DMS114 treated with DMSO at 0.1 percent for 48 hours (cell line): ENCODE results near the gene NAT14.
"Not testable (repeated sequence)": the region's sequence is repeated elsewhere in the genome, so short reads cannot be mapped to it uniquely, and the experiment has no call there.

ENCODE experiments used
- DNase-seq: peaks from one replicate; lab custom pipeline; 2025; ENCODE audit not compliant: unreplicated experiment; lab: John Stamatoyannopoulos, UW

The NAT14 gene

GRCh38 chr19:55484593-55485438, at the start of gene NAT14:
Gene NAT14, plus strand, starts transcription at chr19:55485188. Its CDS starts 521 bp downstream, at chr19:55485709.
- peak; percentile 38 for DNase-seq

DNA sequence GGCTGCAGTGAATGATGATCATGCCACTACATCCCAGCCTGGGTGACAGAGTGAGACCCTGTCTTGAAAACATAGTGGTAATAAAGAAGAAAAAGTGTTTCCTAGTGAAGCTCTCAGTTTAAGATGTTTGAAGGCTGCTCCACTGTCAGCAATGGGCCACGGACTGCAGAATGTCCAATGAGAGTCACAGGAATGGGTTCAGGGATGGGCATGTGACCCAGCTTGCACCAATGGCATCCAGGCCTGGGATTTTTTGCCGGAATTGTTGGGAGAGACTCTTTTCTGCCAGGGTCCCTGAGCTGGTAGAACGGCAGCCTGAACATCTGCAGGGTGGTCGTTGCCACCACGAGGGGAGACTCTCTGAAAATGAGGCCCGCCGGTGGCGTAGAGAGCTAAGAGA, 48.1 kb upstream of the NAT14 start:
- no peak for DNase-seq

DNA sequence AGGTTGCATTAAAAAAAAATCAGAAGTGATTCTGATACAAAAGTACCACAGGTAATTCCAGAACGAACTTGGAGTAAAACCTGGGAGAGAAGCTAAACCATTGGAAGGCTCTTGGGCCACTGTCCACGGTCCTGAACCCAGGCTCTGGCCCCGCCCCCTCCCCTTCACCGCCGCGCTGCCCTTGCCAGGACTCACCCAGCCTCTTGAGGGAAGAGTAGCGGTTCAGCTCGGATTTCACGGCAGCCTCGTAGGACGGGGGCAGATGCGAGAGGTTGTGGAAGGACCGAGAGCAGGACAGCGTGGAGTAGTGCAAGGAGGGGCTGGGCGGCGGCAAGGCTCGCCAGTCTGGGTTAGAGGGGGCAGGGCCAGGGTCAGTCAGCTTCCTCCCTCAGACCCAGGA, 47.6 kb upstream of the NAT14 start:
- no peak for DNase-seq

GRCh38 chr19:55439052-55439451, 45.9 kb upstream of the NAT14 start:
- DNase-seq, result no peak

DNA sequence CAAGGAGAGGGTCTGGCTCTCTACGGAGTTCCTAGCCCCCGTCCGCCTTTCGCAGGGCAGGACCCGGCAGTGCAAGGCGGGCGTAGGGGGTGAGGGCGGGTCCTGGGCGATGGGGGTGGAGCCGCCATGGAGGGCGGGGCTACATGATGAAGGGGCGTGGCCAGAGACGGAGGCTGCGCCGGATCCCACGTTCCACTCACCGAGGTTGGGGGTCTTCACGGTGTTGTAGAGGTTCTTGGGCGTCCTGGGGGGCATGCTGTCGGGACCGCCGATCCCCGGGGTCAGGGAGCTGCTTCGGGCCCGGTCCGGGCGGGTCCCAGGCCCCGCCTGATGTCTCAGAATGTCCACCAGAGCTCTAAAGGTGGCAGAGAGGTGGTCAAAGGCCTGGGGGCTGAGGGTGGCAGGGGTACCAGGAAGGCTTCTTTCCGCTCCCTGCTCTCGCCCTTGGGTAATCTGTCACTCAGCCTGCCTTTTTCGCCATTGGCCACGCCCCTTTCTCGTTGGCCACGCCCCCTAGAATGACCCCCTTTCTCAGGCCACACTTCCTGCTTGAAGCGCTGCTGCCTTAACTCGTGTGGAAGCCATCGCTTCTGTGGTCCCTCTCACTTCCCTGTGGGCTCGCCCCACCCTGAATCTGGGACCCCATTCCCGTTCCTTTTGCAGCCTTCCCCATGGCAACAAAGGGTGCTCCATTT, 44.4 kb upstream of the NAT14 start:
- no peak for DNase-seq

DNA sequence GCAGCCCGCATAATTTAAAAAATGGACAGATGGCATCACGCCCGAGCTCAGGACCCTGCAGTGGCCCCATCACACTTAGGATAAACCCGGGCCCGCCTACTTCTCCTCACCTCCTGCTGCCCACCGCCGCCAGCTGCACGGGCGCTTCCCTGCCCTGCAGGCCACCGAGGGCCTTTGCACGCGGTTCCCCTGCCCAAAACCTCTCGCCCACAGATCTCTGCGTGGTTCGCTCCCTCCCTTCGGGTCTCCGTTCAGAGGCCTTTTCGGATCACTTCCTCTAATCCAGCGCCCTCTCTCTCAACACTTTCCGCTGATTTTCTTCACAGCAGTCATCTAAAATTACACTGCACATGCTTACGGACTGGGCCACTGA, 43.7 kb upstream of the NAT14 start:
- no peak for DNase-seq

- no peak for DNase-seq
These were observed 43.2 kb upstream of the NAT14 start for GRCh38 chr19:55441692-55442321.

- DNase-seq, result no peak
These were observed 42.5 kb upstream of the NAT14 start for GRCh38 chr19:55442372-55442961.

- DNase-seq, result no peak
These were observed 41.8 kb upstream of the NAT14 start, which contains the start of gene SHISA7 for GRCh38 chr19:55443045-55443823. Gene SHISA7, minus strand, starts transcription at chr19:55443300. Its CDS starts 437 bp downstream, at chr19:55442863.

DNA sequence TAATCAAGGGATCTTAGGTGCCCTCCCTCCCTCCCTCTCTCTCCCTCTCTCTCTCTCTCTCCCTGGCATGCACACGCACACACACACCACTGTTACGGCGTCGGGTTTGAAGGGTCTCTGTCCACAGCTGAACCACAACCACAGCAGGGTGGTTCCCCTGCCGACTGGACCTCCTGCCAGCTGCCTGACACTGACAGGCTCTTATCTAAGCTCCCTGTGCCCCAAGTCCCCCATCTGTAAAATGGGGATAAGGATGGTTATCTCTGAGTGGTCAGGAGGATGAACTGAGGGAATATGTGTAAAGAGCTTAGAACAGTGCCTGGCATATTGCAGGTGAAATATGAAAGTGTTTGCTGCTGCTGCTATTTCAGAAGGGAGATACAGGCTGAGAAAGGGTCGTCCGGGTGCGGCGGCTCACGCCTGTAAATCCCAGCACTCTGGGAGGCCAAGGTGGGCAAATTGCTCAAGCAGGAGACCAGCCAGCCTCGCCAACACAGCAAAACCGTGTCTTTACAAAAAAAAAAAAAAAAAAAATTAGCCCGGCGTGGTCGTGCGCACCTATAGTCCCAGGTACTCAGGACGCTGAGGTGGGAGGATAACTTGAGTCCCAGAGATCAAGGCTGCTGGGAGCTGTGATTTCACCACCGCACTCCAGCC, 41.0 kb upstream of the NAT14 start:
- no peak for DNase-seq

GRCh38 chr19:55444646-55445045, 40.3 kb upstream of the NAT14 start:
- DNase-seq, result no peak

DNA sequence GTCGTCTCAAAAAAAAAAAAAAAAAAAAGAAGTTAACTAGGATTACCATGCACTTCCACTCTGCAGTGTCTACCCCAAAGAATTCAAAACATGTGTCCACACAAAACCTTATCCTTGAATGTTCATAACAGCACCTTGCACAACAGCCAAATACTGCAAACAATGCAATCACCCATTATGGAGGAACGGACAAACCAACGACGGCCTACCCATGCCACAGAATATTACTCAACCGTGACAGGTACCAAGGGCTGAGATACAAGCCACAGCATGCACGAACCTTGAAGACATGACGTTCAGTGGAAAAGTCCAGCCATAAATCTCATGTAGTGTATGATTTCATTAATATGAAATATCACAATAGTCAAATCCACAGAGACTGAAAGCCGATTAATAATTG, 38.9 kb upstream of the NAT14 start:
- DNase-seq, result no peak

GRCh38 chr19:55447421-55448174, 37.4 kb upstream of the NAT14 start:
- peak; percentile 59 for DNase-seq

- not testable (repeated sequence) for DNase-seq
These were observed 36.9 kb upstream of the NAT14 start for GRCh38 chr19:55448175-55448490.

GRCh38 chr19:55449469-55449868, 35.5 kb upstream of the NAT14 start:
- DNase-seq, result no peak

DNA sequence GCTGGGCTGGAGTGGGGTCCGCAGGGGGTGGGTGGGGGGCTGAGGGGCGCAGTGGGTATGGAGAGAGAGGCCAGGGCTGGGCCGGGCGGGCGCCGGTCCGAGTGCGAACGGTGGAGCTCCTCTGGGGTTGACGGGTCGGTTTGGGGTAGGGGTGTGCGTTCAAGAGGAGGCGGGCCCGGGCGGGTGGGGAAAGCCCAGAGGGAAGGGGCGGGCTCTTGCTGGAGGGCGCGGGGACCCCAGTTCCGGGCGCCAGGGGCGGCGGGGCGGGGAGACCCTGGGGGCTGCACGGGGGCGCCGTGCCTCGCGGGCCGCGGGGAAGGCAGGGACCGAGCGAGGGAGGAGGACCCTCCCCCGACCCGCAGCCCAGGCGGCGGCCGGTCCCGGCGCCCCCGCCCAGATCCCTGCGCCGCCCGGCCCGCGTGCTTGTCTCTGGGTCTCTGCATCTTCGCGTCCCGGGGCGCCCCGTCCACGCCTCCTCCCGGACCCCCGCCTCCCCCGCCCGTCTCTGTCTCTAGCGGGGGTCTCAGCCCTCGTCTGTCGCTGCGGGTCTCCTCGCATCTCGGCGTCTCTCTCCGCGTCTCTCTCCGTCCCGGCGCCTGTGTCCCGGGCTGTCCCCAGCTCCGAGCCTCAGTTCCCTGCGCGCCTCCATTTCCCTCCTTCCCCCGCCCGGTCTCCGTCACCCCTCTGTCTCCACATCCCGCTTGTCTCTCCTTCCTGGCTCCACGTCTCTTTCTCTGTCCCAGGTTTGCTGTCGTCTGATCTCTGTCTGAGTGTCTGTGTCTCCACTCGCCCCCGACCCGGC, 33.6 kb upstream of the NAT14 start:
- DNase-seq, result no peak

DNA sequence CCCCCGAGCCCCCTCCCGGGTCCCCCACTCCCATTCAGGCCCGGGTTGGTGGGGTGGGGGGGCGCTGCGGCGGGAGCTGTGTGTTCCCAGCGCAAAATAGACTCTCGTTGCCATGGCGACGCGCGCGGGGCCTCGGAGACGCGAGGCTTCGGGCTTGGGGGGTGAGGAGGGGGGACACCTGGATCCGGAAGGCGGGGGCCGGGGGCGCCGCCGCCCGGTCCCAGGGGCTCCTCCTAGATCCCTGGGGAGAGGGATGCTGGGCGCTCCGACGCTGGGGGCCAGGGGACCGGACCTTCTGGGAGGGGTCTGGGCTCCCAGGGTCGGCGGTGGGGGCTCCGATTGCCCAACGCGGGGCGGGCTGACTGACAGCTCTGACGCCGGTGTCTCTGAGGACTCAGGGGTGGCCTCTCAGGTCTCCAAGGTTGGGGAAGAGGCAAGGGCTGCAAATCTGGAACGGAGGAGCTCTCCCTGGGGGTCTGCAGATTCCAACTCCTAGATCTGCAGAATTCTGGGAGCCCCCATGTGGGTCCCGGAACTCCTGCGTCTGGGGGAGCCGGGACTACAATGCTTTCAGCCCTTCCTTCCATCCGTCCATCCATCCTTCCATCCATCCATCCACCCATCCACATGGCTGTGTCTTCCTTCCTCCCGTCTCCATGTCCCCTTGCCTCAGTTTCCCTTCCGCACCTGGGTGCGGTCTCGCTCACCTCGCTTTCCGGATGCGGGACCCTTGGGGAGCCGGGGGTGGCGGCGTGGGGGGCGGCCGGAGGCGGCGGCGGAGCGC, 32.8 kb upstream of the NAT14 start:
- DNase-seq, result no peak

DNA sequence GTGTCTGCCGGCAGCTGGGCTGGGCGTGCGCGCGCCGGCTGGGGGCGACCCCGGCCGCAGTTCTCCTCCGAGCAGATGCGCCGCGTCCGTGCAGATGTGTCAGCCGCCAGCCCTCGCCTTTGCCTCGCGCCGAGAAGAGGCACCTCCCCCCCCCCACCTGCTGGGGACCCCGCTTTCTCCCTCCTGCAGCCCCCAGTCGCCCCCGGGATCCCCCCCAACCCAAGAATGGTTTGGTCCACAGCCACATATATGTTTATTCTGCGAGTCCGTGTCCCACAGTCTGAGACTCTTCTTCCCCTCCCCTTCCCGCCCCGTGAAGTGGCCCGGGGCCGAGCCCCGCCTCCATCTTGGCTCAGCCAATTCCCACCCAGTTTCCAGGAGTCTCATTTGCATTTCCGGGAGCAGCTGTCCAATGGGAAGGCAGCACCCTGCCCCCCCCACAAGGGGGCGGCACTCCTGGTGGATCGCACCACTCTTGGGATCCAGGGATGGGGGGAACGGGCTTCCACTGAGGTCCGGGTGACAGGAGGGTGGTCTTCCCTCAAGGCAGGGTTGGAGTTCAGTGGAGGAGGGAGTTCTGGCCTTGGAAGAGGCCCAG, 32.1 kb upstream of the NAT14 start:
- DNase-seq, result peak; percentile 64
